ENCODE data around the gene RNF157. TPM values are rescaled to one million over a fixed set of nuclear protein-coding genes. Genes with fewer than 3 reads are reported as not detected.

The RNF157 gene
- total RNA-seq, 1 donor from 2014 or later: 18.7 TPM

DNA sequence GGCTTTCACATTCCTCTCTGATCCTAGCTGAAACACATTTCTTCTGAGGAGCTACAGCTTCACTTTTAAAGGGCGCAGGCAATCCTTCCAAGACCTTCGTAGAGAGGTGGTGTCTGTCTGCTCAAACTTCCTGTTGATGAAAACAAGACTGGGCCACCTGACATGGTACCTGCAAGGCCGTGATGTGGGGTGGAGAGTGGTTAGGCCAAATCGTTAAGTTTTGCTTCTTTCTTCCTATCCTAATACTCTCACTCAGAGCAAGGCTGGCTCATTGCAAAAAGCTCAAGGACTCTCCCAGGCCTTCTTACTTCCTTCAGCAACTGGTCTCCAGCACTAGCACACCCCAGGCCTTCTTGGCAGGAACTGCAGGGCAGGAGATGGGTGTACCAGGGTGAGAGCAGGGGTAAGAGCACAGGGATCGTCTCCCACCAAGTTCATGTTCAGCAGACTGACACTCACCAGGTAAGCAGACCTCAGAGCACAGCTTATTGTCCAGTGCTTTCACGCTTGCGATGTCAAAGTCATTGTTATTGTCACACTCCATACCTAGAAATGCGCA is 88.3 kb downstream of the RNF157 start:
- Mint-ChIP-seq H3K4me3 (ENCODE audit: unreplicated experiment) (no peak overlapping the region), H3K4me1 (ENCODE audit: unreplicated experiment) (peaks cover 27% of the 10 kb centered on the region), H3K27ac (ENCODE audit: unreplicated experiment) (no peak overlapping the region), H3K27me3 (ENCODE audit: unreplicated experiment) (no peaks in the 10 kb centered on the region), H3K9me3 (ENCODE audit: unreplicated experiment) (no peaks in the 10 kb centered on the region), H3K36me3 (ENCODE audit: low read depth, unreplicated experiment) (no peaks in the 10 kb centered on the region)
- TF ChIP-seq, protein P1, sequence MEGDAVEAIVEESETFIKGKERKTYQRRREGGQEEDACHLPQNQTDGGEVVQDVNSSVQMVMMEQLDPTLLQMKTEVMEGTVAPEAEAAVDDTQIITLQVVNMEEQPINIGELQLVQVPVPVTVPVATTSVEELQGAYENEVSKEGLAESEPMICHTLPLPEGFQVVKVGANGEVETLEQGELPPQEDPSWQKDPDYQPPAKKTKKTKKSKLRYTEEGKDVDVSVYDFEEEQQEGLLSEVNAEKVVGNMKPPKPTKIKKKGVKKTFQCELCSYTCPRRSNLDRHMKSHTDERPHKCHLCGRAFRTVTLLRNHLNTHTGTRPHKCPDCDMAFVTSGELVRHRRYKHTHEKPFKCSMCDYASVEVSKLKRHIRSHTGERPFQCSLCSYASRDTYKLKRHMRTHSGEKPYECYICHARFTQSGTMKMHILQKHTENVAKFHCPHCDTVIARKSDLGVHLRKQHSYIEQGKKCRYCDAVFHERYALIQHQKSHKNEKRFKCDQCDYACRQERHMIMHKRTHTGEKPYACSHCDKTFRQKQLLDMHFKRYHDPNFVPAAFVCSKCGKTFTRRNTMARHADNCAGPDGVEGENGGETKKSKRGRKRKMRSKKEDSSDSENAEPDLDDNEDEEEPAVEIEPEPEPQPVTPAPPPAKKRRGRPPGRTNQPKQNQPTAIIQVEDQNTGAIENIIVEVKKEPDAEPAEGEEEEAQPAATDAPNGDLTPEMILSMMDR (IDR thresholded peaks at IDR 0.05; ENCODE audit: unreplicated experiment): no peak
- DNase-seq (ENCODE audit: low spot score): no peak

DNA sequence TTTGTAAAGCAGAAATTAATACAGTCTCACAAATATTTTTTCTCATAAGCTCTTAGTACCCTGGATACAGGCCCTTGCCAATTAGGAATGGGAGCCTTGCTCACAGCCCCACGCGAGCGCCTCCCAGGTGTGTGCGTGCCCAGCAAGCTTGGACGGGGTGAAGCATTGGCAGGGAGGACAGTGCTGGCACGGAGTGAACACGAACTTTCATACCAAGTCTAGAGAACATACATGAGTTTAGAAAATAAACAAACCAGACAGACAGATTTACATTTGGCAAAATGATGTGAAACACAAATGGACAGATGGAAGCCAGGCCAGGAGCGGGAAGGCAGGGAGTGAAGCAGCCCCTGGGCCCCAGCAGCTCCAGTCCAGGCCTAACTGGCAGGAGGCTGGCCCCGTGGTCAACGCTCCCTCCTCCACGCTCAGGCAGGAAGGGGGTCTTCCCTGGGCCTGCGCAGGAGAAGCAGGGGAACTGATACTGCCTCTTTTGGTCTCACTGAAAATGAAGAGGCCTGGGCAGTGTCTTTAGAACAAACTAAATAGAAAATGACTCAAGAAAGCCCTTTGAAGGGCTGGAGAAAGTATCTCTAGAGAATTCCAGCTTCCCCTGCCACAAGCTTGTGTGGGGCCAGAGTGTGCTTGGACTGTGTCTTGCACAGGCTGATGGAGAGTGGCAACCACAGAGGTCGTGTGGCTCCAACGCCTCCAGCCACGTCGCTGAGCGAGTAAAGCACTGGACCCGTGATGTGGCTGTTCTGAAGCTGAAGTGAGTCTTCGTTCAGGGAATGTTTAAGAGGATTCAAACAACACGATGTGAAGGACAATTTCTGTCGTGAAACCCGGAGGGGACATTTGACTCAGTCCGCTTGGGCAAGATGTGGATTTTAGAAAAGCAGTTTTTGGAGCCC is 89.3 kb downstream of the RNF157 start:
- no peaks in the 10 kb centered on the region for H3K27me3 Mint-ChIP-seq (ENCODE audit: unreplicated experiment)
- TF ChIP-seq, protein P1 (IDR thresholded peaks at IDR 0.05; ENCODE audit: unreplicated experiment): no peak
- peaks cover 29% of the 10 kb centered on the region for H3K4me1 Mint-ChIP-seq (ENCODE audit: unreplicated experiment)
- H3K27ac Mint-ChIP-seq (ENCODE audit: unreplicated experiment): no peak overlapping the region
- H3K9me3 Mint-ChIP-seq (ENCODE audit: unreplicated experiment): no peaks in the 10 kb centered on the region
- DNase-seq (ENCODE audit: low spot score): no peak
- no peaks in the 10 kb centered on the region for H3K36me3 Mint-ChIP-seq (ENCODE audit: low read depth, unreplicated experiment)
- H3K4me3 Mint-ChIP-seq (ENCODE audit: unreplicated experiment): no peak overlapping the region

DNA sequence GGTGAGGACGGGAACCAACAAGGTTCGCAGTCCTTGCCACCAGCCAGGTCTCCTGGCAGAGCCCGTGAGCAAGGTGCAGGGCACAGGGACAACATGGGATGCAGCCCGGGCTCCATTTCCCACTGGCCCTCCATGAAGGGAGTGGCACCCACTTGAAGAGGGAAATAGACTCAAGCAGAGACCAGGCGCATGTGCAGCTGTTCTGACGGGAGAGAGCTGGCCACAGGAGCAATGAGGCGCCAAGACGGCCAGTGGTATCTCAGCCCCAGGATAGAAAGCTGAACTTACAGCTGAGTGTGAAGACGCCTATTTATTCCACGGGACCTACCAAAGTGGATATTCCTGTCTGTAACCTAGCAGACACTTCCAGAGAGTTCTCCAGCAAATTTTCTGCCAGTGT is 91.1 kb downstream of the RNF157 start:
- no peak for DNase-seq (ENCODE audit: low spot score)
- H3K4me1 Mint-ChIP-seq (ENCODE audit: unreplicated experiment): peaks cover 42% of the 10 kb centered on the region

DNA sequence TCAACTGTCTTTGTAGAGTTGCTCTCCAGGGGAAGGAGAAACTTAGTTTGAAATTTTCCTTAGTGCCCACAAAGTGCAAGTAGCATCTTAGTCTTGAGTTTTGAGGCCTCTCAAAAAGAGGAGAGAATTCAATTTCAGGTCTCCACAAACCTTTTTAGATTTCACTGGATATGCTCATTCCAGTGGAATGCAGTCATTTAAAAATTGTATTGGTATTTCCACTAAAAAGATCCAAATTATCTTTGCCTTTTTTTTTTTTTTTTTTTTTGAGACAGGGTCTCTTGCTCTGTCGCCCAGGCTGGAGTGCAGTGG is 92.3 kb downstream of the RNF157 start:
- TF ChIP-seq, protein P1 (IDR thresholded peaks at IDR 0.05; ENCODE audit: unreplicated experiment): peak; percentile 14
- Mint-ChIP-seq H3K27me3 (ENCODE audit: unreplicated experiment) (peaks cover 4% of the 10 kb centered on the region), H3K9me3 (ENCODE audit: unreplicated experiment) (no peaks in the 10 kb centered on the region), H3K4me3 (ENCODE audit: unreplicated experiment) (no peak overlapping the region), H3K4me1 (ENCODE audit: unreplicated experiment) (peaks cover 40% of the 10 kb centered on the region), H3K27ac (ENCODE audit: unreplicated experiment) (no peak overlapping the region), H3K36me3 (ENCODE audit: low read depth, unreplicated experiment) (peaks cover under 1% of the 10 kb centered on the region)
- DNase-seq (ENCODE audit: low spot score): no peak

More for the DNA sequence above, 91.1 kb downstream of the RNF157 start:
- TF ChIP-seq, protein P1 (IDR thresholded peaks at IDR 0.05; ENCODE audit: unreplicated experiment): no peak
- Mint-ChIP-seq H3K27me3 (ENCODE audit: unreplicated experiment) (no peaks in the 10 kb centered on the region), H3K27ac (ENCODE audit: unreplicated experiment) (no peak overlapping the region), H3K4me3 (ENCODE audit: unreplicated experiment) (no peak overlapping the region), H3K36me3 (ENCODE audit: low read depth, unreplicated experiment) (no peaks in the 10 kb centered on the region), H3K9me3 (ENCODE audit: unreplicated experiment) (no peaks in the 10 kb centered on the region)

Data from endothelial cell (in vitro differentiated cells).